Measurements from ENCODE around the gene JPT1.
A peak's percentile ranks its signal among the peaks of the same experiment; 100 is the strongest.
"Not testable (repeated sequence)": the region's sequence is repeated elsewhere in the genome, so short reads cannot be mapped to it uniquely, and the experiment has no call there.

Gene JPT1

GRCh38 chr17:75128694-75129505 is 25.4 kb downstream of the JPT1 start:
- no peak for DNase-seq

GRCh38 chr17:75127936-75128335 is 26.4 kb downstream of the JPT1 start:
- not testable (repeated sequence) for DNase-seq

- no peak for DNase-seq
These were observed 27.4 kb downstream of the JPT1 start for GRCh38 chr17:75126954-75127353.

GRCh38 chr17:75125984-75126383 is 28.3 kb downstream of the JPT1 start:
- DNase-seq: no peak

DNA sequence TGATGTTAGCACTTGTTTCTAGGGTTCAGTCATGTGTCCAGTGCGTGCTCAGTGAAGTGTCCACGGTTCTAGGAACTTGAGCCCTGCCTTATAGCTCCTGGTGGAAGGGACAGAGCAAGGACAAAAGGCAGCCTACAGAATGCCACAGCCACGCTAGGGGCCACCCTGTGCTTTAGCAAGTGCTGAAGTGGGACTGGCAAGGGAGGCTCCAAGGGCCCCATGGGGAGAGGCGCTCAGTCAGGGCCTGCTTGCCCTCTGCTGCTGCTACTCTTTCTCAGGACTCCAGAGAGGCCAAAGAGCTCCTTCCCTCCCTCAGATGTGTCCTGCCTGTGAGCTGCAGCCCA is 29.5 kb downstream of the JPT1 start:
- no peak for DNase-seq

DNA sequence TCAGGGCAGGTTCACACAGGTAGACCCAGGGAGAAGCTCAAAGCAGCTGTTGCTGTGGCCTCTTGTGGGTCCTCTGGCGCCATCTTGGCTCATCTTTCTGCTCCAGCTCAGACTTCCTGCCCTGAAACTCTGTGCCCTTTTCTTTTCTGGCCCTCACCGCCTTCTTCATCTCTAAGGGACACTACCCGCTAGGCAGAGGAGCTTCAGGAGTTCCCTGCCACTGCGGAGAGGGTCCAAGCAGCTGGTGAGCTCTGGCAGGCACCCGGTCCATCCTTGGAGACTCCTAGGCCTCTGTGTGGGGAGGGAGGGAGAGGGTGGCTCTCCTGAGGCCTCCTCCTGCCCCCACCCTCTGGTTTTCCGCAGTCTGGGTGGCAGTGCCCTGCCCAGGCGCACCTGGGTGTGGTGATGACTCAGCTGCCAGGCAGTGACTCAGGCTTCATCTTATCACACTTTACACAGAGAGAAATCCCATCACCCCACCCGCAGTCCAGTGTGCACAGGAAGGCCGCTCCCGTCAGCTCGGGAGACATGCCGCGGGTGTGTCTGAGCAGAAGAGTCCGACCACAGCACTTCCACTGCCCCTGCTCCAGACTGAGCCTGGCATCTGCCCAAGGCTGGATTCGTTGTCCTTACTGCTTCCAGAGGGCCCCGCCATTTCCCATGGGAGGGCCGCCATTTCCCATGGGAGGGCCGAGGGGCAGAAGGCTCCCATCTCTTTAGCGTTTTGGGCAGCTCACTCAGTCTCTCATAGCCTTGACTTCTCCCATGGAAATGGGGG is 30.1 kb downstream of the JPT1 start:
- DNase-seq: no peak

DNA sequence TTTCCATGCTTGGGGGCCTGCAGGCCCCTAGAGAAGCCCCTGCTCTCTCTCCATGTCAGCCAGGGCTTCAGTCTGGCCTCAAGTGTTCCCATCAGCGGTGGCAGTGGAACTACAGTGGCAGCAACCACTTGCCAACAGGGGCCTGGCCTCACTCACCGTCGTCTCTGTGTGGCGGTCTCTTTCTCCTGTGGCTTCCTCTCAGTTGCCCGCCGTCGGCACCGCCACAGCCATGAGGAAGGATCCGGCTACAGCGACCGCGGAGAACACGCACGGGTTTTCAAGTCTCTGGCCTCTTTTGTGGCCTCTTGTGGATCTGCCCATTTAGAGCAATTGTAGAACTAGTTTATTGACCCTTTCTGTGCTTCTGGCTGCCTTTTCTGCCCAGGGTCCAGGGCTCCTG is 36.0 kb downstream of the JPT1 start:
- DNase-seq: no peak

GRCh38 chr17:75116737-75117136 is 37.6 kb downstream of the JPT1 start:
- no peak for DNase-seq

GRCh38 chr17:75115555-75115954 is 38.8 kb downstream of the JPT1 start:
- no peak for DNase-seq

DNA sequence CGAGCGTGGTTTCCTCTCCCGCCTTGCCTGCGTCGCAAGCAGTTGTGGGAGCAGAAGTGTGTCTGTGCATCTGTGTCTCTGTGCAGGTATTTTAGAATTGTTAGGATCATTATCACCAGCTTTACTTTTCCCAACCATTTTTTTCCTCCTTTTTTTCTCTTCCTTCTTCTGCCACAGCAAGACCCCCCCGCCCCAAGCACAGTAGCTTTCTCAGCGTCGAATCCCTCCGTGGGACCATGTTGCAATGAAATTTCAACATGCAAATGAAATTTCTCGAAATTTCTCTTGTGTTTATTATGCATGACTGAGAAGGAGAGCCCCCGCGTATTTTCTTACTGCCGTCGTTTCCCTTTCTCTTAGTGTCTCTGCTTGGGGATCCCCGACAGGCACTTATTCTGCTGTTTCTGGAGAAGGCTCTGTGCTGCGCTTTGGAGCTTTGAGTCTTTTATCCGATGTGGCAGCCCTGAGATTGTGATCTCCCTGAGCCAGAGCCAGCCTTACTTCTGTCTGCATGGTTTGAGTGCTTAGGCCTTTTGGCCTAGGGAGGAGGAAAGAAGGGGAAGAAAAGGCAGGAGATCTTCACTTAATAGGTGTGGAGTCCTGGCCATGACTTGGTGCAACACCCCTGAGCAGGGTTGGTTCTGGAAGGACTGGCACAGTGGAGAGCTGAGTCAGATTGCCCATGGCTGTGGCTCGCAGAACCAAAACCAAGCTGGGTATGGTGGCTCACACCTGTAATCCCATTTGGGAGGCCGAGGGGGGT is 39.6 kb downstream of the JPT1 start:
- DNase-seq: no peak

GRCh38 chr17:75113798-75114551 is 40.3 kb downstream of the JPT1 start:
- DNase-seq: peak; percentile 63

- no peak for DNase-seq
These were observed 42.5 kb downstream of the JPT1 start for GRCh38 chr17:75111777-75112335.

DNA sequence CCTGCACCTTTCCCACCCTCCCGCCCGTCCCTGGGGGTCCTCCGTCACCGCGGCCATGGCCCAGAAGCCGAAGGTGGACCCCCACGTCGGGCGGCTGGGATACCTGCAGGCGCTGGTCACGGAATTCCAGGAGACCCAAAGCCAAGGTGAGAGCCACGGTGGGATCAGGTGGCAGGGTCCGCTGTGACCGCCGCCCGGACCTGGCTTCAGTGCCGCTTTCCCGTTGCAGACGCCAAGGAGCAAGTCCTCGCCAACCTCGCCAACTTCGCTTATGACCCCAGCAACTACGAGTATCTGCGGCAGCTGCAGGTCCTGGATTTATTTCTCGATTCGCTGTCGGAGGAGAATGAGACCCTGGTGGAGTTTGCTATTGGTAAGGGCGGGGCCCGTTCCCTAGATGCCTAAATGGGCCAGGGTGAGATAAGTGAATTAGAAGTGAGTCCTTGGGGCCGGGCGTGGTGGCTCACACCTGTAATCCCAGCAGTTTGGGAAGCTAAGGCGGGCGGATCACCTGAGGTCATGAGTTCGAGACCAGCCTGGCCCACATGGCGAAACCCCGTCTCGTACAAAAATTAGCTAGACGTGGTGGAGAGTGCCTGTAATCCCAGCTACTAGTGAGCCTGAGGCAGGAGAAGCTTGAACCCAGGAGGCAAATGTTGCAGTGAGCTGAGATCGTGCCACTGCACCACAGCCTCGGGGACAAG is 43.9 kb downstream of the JPT1 start:
- DNase-seq: no peak

DNA sequence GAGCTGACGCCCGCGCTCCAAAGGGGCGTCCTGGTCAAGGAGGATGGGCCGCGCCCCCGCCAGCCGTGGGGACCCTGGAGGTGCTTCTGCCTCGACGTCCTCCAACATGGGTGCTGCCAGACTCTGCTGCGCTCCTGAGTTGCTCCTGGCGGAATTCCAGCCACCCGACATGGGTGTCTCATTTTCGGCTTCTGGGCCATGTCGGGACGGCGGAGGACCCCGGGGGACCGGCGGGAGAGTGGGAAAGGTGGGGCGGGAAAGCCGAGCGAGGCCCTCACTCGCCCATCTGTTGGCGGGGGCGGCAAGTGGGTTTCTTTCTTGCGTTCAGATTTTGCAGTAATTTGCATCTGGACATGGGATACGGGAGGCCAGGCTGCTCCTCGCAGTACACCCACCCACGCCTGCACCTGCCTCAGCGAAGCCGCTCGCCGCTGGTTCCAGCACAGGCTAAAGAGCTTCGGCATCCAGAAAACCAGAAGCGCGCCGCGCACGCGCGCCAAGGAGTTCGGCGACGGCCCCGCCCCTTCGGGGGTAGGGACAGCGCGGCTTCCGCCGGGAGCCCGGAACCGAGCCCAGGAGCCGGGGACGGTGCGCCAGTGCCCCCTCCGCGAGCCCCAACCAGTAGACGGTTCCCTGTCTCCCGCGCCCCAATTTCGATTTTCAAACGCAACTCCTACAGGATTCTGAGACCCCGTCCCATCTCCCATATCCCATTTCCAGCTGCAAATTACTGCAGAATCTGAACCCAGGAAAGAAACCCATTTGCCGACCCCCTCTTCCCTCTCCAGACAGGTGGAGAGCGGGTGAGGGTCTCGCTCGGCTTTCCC is 44.7 kb downstream of the JPT1 start, which contains the start of gene ARMC7:
ARMC7 (plus strand) TSS at position 563 of the 827 bp plus-strand sequence. CDS start 320 bp downstream, outside the sequence.
- DNase-seq: peak; percentile 51

DNA sequence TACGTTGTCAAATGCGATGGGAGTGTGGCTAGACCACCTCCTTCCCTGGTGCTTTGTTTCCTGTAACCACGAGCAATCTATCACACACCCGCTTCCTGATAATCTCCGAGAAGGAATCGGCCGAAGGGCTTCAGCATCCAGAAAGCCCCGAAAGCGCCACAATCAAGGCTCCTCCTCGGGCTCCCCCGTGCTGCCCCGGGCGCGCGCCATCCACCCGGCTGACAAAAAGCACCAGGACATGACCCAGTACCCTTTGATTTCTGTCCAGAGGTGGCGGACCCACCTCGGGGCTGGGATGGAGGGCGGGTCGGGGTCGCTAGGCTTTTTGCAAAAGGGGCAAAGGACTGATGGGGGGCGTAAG is 45.3 kb downstream of the JPT1 start:
- DNase-seq: no peak

- DNase-seq: no peak
These were observed 46.1 kb downstream of the JPT1 start for GRCh38 chr17:75108193-75108592.

GRCh38 chr17:75105126-75106080 is 48.9 kb downstream of the JPT1 start:
- no peak for DNase-seq

- DNase-seq: no peak
These were observed 50.4 kb downstream of the JPT1 start for GRCh38 chr17:75103601-75104554.

Measured in GOT3 (cell line).